ENCODE measurements around the gene COL8A2.

- no peak for TF ChIP-seq CTCF (IDR thresholded peaks at IDR 0.05)
- TF ChIP-seq POLR2A (IDR thresholded peaks at IDR 0.05): no peak
Observed at GRCh38 chr1:36067871-36068270, 57.2 kb downstream of the COL8A2 start.

All from prostate gland (tissue), 2 donors.